NCI-H82 treated with DMSO at 0.1 percent for 48 hours (cell line): ENCODE results near the gene C5orf47.

Source experiments
- DNase-seq: peaks from one replicate; lab custom pipeline; 2025; ENCODE audit not compliant: unreplicated experiment; lab: John Stamatoyannopoulos, UW

The C5orf47 gene

GRCh38 chr5:173988554-173989431, at the start of gene C5orf47:
Gene C5orf47, plus strand, starts transcription at chr5:173989170. Its CDS starts 94 bp downstream, at chr5:173989264.
- DNase-seq, result no peak

GRCh38 chr5:173940269-173940668, 48.7 kb upstream of the C5orf47 start:
- no peak for DNase-seq

GRCh38 chr5:173941102-173941501, 47.9 kb upstream of the C5orf47 start:
- DNase-seq, result no peak

- no peak for DNase-seq
These were observed 47.1 kb upstream of the C5orf47 start for GRCh38 chr5:173941758-173942401.

GRCh38 chr5:173944511-173944910, 44.5 kb upstream of the C5orf47 start:
- no peak for DNase-seq

- DNase-seq, result no peak
These were observed 43.8 kb upstream of the C5orf47 start for GRCh38 chr5:173945160-173945559.

- no peak for DNase-seq
These were observed 42.6 kb upstream of the C5orf47 start for GRCh38 chr5:173946323-173946722.

- DNase-seq, result no peak
These were observed 38.1 kb upstream of the C5orf47 start for GRCh38 chr5:173950829-173951228.

GRCh38 chr5:173953528-173954090, 35.4 kb upstream of the C5orf47 start:
- no peak for DNase-seq

GRCh38 chr5:173954671-173955521, 34.1 kb upstream of the C5orf47 start:
- no peak for DNase-seq

- no peak for DNase-seq
These were observed 28.0 kb upstream of the C5orf47 start for GRCh38 chr5:173960986-173961385.

GRCh38 chr5:173961418-173961817, 27.6 kb upstream of the C5orf47 start:
- DNase-seq, result no peak

- DNase-seq, result no peak
These were observed 26.5 kb upstream of the C5orf47 start for GRCh38 chr5:173962436-173962972.

- DNase-seq, result no peak
These were observed 25.7 kb upstream of the C5orf47 start for GRCh38 chr5:173963182-173963838.

- DNase-seq, result peak; percentile 14
These were observed 25.0 kb upstream of the C5orf47 start for GRCh38 chr5:173963867-173964441.

GRCh38 chr5:173964506-173964905, 24.5 kb upstream of the C5orf47 start:
- no peak for DNase-seq

- DNase-seq, result peak; percentile 45
These were observed 21.7 kb upstream of the C5orf47 start for GRCh38 chr5:173967241-173967640.

GRCh38 chr5:173968154-173968797, 20.7 kb upstream of the C5orf47 start:
- DNase-seq, result no peak
